Kidney (tissue), 14 donors: ENCODE results near the gene WTAP. TPM values are rescaled to one million over a fixed set of nuclear protein-coding genes. Genes with fewer than 3 reads are reported as not detected.
"Not testable (repeated sequence)": the region's sequence is repeated elsewhere in the genome, so short reads cannot be mapped to it uniquely, and the experiment has no call there.

Experiments
- DNase-seq, 5 donors: peaks; one replicate each; pipeline ENCODE4 v3.0.0-alpha.2; 2013 to 2020
- FAIRE-seq: peaks from 2 replicates; lab custom pipeline; 2012; peaks lifted over from hg19 to GRCh38; lab: Jason Lieb, UNC
- H3K27ac ChIP-seq, 2 donors: one replicate each; pipeline ENCODE4 v1.7.0; 2013; ENCODE audit warnings: low read depth in 2 of 2, low read length in 2 of 2, inconsistent platforms in 1 of 2
- H3K27me3 ChIP-seq: one replicate; pipeline ENCODE4 v1.7.1; 2013; ENCODE audit warnings: low read length, inconsistent platforms; ENCODE audit not compliant: control insufficient read depth, insufficient read depth
- H3K36me3 ChIP-seq, 3 donors: one replicate each; pipeline versions ENCODE4 v1.7.0 to v1.7.1; 2013; ENCODE audit warnings: low read length in 3 of 3, control low read depth in 1 of 3, inconsistent platforms in 1 of 3; ENCODE audit not compliant: insufficient read depth in 3 of 3, control insufficient read depth in 2 of 3
- H3K4me1 ChIP-seq, 3 donors: one replicate each; pipeline versions ENCODE4 v1.7.0 to v1.7.1; 2013; ENCODE audit warnings: low read length in 3 of 3, inconsistent platforms in 1 of 3, low read depth in 1 of 3; ENCODE audit not compliant: control insufficient read depth in 2 of 3, insufficient read depth in 2 of 3
- H3K4me3 ChIP-seq, 3 donors: one replicate each; pipeline versions ENCODE4 v1.7.0 to v1.8.1; 2013; ENCODE audit warnings: low read length in 3 of 3, control low read depth in 1 of 3, inconsistent platforms in 1 of 3
- H3K9ac ChIP-seq, 3 donors: one replicate each; pipeline versions ENCODE4 v1.7.0 to v1.7.1; 2013; ENCODE audit warnings: low read length in 3 of 3, control low read depth in 1 of 3, inconsistent platforms in 1 of 3
- H3K9me3 ChIP-seq, 3 donors: one replicate each; pipeline versions ENCODE4 v1.7.0 to v1.7.1; 2013; ENCODE audit warnings: low read length in 3 of 3, control low read depth in 1 of 3, inconsistent platforms in 1 of 3; ENCODE audit not compliant: control insufficient read depth in 2 of 3, insufficient read depth in 1 of 3
- CTCF ChIP-seq: IDR thresholded peaks from 3 replicates; pipeline ENCODE4 v1.5.1; 2012; ENCODE audit warnings: mild to moderate bottlenecking, moderate library complexity, borderline replicate concordance; ENCODE audit not compliant: insufficient read depth; ENCODE audit errors: extremely low read depth
- intact Hi-C: fragments of 100-400 bp; cut with DNase I; formaldehyde crosslinking; loops from one replicate; pipeline ENCODE4 v1.11.1; 2022
- polyA plus RNA-seq: library from polyadenylated mRNA; stranded (reverse); fragments of 350-450 nt; fragmentation: Illumina TruSeq; extraction: RNeasy Lipid Tissue Mini Kit (QIAGEN cat#74804); gene quantifications from one replicate; pipeline ENCODE4 v1.2.3, GENCODE V29; 2014; ENCODE audit warnings: low read depth, low replicate concordance; ENCODE audit not compliant: insufficient read depth
- total RNA-seq: library from RNA; stranded (reverse); fragmentation: NEBNext Ultra II Directional; extraction: Animal tissue kit (Norgen Biotek cat#: 25700); gene quantifications from one replicate; pipeline ENCODE4 v1.2.1, GENCODE V29; 2021
- donor health status: control.
- donor health status: control.
- donor health status: control.
- donor health status: control.
- donor health status: control.
- donor health status: DM: yes; HTN: yes; CAD: no.
- donor health status: Normal renal cell carcinoma (clear cell type).

Gene WTAP
- total and polyA plus RNA-seq, 2 donors from 2014 or later = 63.5 to 108 TPM

GRCh38 chr6:159728531-159728964, 1.2 kb downstream of the WTAP start:
- Histone ChIP-seq H3K36me3 (no peaks in the 10 kb centered on the region), H3K27ac (peak overlapping the region; percentile 95 to 100), H3K9ac (peak overlapping the region; percentile 61 to 97 (median 77)), H3K4me1 (peaks cover 0 to 25% (median 10%) of the 10 kb centered on the region in 3 donors), H3K9me3 (no peaks in the 10 kb centered on the region), H3K27me3 (no peaks in the 10 kb centered on the region), H3K4me3 (peak overlapping the region; percentile 67 to 96 (median 74))
- FAIRE-seq = peak; percentile 13
- no peak for TF ChIP-seq CTCF
- peak in 2 of 5 donors; percentile 40 to 61 for DNase-seq
- intact Hi-C loops = no loop called here

GRCh38 chr6:159729598-159730331, 2.5 kb downstream of the WTAP start:
- intact Hi-C loops = loop anchor here (10.0 kb wide), 1 partner anchor 45 kb away; no protein-coding TSS in a partner anchor
- Histone ChIP-seq H3K27me3 (no peaks in the 10 kb centered on the region), H3K4me1 (peaks cover 0 to 25% (median 10%) of the 10 kb centered on the region in 3 donors), H3K9me3 (no peaks in the 10 kb centered on the region), H3K4me3 (peak overlapping the region; percentile 12 to 96 (median 67)), H3K36me3 (no peaks in the 10 kb centered on the region), H3K27ac (peak overlapping the region in 1 of 2 donors; percentile 41), H3K9ac (peak overlapping the region in 2 of 3 donors; percentile 29 to 77)
- no peak for TF ChIP-seq CTCF
- peak in 2 of 5 donors; percentile 34 to 37 for DNase-seq
- FAIRE-seq = no peak

GRCh38 chr6:159730332-159730676, 3.0 kb downstream of the WTAP start:
- Histone ChIP-seq H3K36me3 (no peaks in the 10 kb centered on the region), H3K27ac (no peak overlapping the region), H3K27me3 (no peaks in the 10 kb centered on the region), H3K4me1 (peaks cover 0 to 25% (median 10%) of the 10 kb centered on the region in 3 donors), H3K9ac (no peak overlapping the region), H3K4me3 (no peak overlapping the region), H3K9me3 (no peaks in the 10 kb centered on the region)
- no peak for TF ChIP-seq CTCF
- no peak for DNase-seq
- intact Hi-C loops = loop anchor here (10.0 kb wide), 1 partner anchor 46 kb away; no protein-coding TSS in a partner anchor
- FAIRE-seq = no peak

- H3K9ac ChIP-seq, H3K36me3 ChIP-seq, H3K27ac ChIP-seq, FAIRE-seq, H3K4me3 ChIP-seq, H3K27me3 ChIP-seq, H3K9me3 ChIP-seq, DNase-seq: not testable (repeated sequence)
- intact Hi-C loops = loop anchor here (10.0 kb wide), 1 partner anchor 48 kb away; no protein-coding TSS in a partner anchor
- H3K4me1 ChIP-seq = peaks cover 0 to 19% (median 7%) of the 10 kb centered on the region in 3 donors
Measured at GRCh38 chr6:159732550-159732949, 5.2 kb downstream of the WTAP start.

GRCh38 chr6:159733395-159733794, 6.1 kb downstream of the WTAP start:
- intact Hi-C loops = loop anchor here (10.0 kb wide), 1 partner anchor 49 kb away; no protein-coding TSS in a partner anchor
- peaks cover 0 to 19% (median 9%) of the 10 kb centered on the region in 3 donors for H3K4me1 ChIP-seq

More at GRCh38 chr6:159733395-159733794, 6.1 kb downstream of the WTAP start:
- H3K9me3 ChIP-seq, H3K27me3 ChIP-seq, H3K9ac ChIP-seq, H3K36me3 ChIP-seq, H3K4me3 ChIP-seq, DNase-seq, H3K27ac ChIP-seq, FAIRE-seq: not testable (repeated sequence)
